ENCODE results near the gene CAVIN2.

Gene CAVIN2

GRCh38 chr2:191881982-191882816 lies 35.3 kb upstream of the CAVIN2 start:
- H3K27me3 ChIP-seq = no peaks in the 10 kb centered on the region
- no peak overlapping the region for H3K27ac ChIP-seq
- H3K4me3 ChIP-seq (ENCODE audit: low read depth in 1 of 2, low read length in 1 of 2) = no peak overlapping the region
- H3K9me3 ChIP-seq = no peaks in the 10 kb centered on the region
- TF ChIP-seq CTCF (IDR thresholded peaks at IDR 0.05) = no peak
- no peaks in the 10 kb centered on the region for H3K4me1 ChIP-seq (ENCODE audit: control insufficient read depth in 1 of 2, insufficient read depth in 1 of 2, low read depth in 1 of 2, low read length in 1 of 2)
- H3K36me3 ChIP-seq = no peaks in the 10 kb centered on the region

DNA sequence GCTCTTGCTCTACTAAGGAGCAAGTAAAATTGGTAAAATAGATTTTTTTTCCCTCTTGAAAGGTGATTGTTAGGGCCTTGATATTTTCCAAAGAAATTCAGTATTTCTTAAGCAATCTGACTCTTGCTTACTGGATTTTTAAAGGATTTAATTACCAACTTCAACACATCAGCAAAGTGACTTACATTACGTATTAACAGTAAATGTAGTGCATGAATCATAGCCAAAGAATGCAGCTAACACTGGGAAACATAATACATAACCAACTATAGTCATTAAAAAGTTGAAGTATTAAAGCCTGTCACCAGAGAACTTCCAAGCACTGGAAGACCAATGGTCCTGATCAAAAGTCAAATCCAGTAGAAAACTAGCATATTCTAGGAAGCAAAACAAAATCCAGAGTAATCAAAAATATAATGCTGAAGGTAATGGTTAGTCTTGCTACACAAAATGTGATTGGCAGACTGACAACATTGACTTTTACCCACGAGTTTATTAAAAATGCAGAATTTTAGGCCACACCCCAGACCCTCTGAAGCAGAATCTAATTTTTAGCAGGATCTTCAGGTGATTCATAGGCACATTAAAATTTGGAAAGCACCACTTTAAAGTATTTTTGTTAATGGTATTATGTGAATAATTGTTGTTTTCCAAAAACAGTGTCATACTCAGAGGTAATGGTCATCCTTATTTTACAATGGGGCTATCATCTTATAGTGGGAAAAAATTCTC lies 31.8 kb upstream of the CAVIN2 start:
- Histone ChIP-seq H3K27me3 (no peaks in the 10 kb centered on the region), H3K27ac (no peak overlapping the region), H3K4me1 (ENCODE audit: control insufficient read depth in 1 of 2, insufficient read depth in 1 of 2, low read depth in 1 of 2, low read length in 1 of 2) (no peaks in the 10 kb centered on the region), H3K36me3 (no peaks in the 10 kb centered on the region), H3K4me3 (ENCODE audit: low read depth in 1 of 2, low read length in 1 of 2) (no peak overlapping the region), H3K9me3 (no peaks in the 10 kb centered on the region)
- TF ChIP-seq CTCF (IDR thresholded peaks at IDR 0.05) = no peak

- H3K27me3 ChIP-seq = no peaks in the 10 kb centered on the region
- no peaks in the 10 kb centered on the region for H3K36me3 ChIP-seq
- H3K9me3 ChIP-seq = no peaks in the 10 kb centered on the region
- no peak for TF ChIP-seq CTCF (IDR thresholded peaks at IDR 0.05)
- no peak overlapping the region for H3K27ac ChIP-seq
- no peaks in the 10 kb centered on the region for H3K4me1 ChIP-seq (ENCODE audit: control insufficient read depth in 1 of 2, insufficient read depth in 1 of 2, low read depth in 1 of 2, low read length in 1 of 2)
- H3K4me3 ChIP-seq (ENCODE audit: low read depth in 1 of 2, low read length in 1 of 2) = no peak overlapping the region
These were observed 31.0 kb upstream of the CAVIN2 start for GRCh38 chr2:191877875-191878274.

DNA sequence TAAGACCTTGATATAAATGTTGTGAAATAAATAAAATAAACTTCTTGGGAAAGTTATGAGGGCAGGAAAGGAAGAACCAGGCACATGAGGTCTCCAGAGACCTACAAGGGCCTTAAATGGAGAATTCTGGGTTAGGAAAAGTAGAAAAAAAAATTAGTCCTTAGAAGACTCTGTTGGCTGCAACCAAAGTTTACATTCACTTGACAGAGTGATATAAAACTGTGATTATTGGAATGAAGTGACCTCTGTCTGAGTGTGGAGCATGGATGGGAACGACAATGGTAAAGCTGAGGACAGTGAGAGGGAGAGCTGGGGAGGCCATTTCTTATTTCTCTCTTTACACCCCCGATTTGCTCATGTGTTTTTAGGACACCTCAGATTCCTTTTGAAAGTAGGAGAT lies 29.0 kb upstream of the CAVIN2 start:
- no peaks in the 10 kb centered on the region for H3K27me3 ChIP-seq
- no peak for TF ChIP-seq CTCF (IDR thresholded peaks at IDR 0.05)
- H3K36me3 ChIP-seq = no peaks in the 10 kb centered on the region
- H3K27ac ChIP-seq = no peak overlapping the region
- H3K4me1 ChIP-seq (ENCODE audit: control insufficient read depth in 1 of 2, insufficient read depth in 1 of 2, low read depth in 1 of 2, low read length in 1 of 2) = no peaks in the 10 kb centered on the region
- H3K4me3 ChIP-seq (ENCODE audit: low read depth in 1 of 2, low read length in 1 of 2) = no peak overlapping the region
- H3K9me3 ChIP-seq = no peaks in the 10 kb centered on the region

DNA sequence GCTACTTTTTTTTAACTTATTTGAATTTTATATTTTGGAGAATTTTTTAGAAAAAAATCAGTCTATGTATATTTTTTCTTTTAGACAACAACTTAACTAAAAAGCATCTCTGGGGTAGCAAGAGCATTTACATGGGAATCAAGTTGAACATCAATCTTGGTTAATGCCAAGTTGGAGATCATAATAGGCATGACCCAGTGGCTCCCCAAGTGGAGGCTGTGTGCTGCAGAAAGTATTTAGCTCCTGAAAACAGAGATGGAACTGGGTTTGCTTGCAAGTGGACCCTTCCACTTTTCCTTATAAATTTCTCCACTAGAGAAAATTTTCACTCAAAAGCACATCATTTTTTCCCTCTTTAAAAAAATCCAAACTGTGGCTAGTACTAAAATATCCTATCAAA lies 23.9 kb upstream of the CAVIN2 start:
- Histone ChIP-seq H3K27ac (no peak overlapping the region), H3K9me3 (no peaks in the 10 kb centered on the region), H3K36me3 (no peaks in the 10 kb centered on the region), H3K4me3 (ENCODE audit: low read depth in 1 of 2, low read length in 1 of 2) (no peak overlapping the region), H3K4me1 (ENCODE audit: control insufficient read depth in 1 of 2, insufficient read depth in 1 of 2, low read depth in 1 of 2, low read length in 1 of 2) (no peaks in the 10 kb centered on the region), H3K27me3 (no peaks in the 10 kb centered on the region)
- no peak for TF ChIP-seq CTCF (IDR thresholded peaks at IDR 0.05)
